ENCODE measurements around the gene NOP10.
"Not testable (repeated sequence)": the region's sequence is repeated elsewhere in the genome, so short reads cannot be mapped to it uniquely, and the experiment has no call there.

GRCh38 chr15:34380491-34380890 is 37.6 kb upstream of the NOP10 start:
- TF ChIP-seq POLR2A, CTCF (IDR thresholded peaks at IDR 0.05): not testable (repeated sequence)

Data from adrenal gland (tissue), 5 donors.